SH-SY5Y (cell line): Measurements from ENCODE around the gene SLC41A3.

Source experiments
- GATA2 ChIP-seq: IDR thresholded peaks from 2 replicates; pipeline ENCODE4 v1.6.1; 2011; ENCODE audit warnings: mild to moderate bottlenecking, low read depth, low read length
- GATA3 ChIP-seq: IDR thresholded peaks from 2 replicates; pipeline ENCODE4 v1.6.1; 2011; ENCODE audit warnings: low read depth, mild to moderate bottlenecking, low read length, moderate library complexity

DNA sequence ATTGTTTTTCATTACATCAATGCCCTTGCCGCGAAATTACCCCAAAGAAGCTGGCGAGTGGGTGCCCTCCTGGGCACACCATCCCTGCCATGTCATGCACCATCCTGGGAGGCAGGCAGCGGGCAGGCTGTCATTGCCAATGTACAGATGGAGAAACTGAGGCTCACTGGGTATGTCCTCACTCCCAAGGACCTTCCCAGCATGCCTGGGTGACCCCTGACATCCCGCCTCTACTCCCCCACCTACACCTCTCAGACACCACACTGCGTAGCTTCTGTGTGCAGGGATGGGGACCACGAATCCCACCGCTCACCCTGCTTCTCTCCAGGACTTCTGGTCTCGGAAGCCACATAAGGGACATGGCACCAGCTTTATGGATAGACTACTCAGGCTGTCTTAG is 41.0 kb upstream of the SLC41A3 start:
- TF ChIP-seq GATA3: no peak
- no peak for TF ChIP-seq GATA2
